Coronary artery (tissue), 2 donors: ENCODE measurements around the gene DTNB.

Experiments used
- DNase-seq: peaks from one replicate; pipeline ENCODE4 v3.0.0-alpha.2; 2017; ENCODE audit warnings: low spot score
- H3K27ac ChIP-seq, 2 donors: fragments of 200-600 bp; sonication (generic); one replicate each; pipeline ENCODE4 v1.5.1; 2016 to 2019
- H3K4me3 ChIP-seq: fragments of 200-600 bp; sonication (generic); 2 replicates; pipeline ENCODE4 v1.5.1; 2016; ENCODE audit warnings: mild to moderate bottlenecking, moderate library complexity
- CTCF ChIP-seq: fragments of 200-600 bp; sonication (generic); IDR thresholded peaks from one replicate; pipeline ENCODE4 v1.5.1; 2019; ENCODE audit warnings: antibody characterized with exemption

DTNB gene

GRCh38 chr2:25400576-25401216 lies 272.7 kb downstream of the DTNB start:
- no peak overlapping the region for H3K4me3 ChIP-seq
- no peak overlapping the region for H3K27ac ChIP-seq
- no peak for DNase-seq
- TF ChIP-seq CTCF: no peak

- no peak overlapping the region for H3K27ac ChIP-seq
- TF ChIP-seq CTCF: no peak
- DNase-seq: no peak
- H3K4me3 ChIP-seq: no peak overlapping the region
These were observed 273.2 kb downstream of the DTNB start for GRCh38 chr2:25400169-25400568.

- Histone ChIP-seq H3K27ac (no peak overlapping the region), H3K4me3 (no peak overlapping the region)
- no peak for TF ChIP-seq CTCF
- no peak for DNase-seq
These were observed 274.8 kb downstream of the DTNB start for GRCh38 chr2:25398534-25398933.

GRCh38 chr2:25397777-25398176 lies 275.6 kb downstream of the DTNB start:
- no peak for DNase-seq
- Histone ChIP-seq H3K4me3 (no peak overlapping the region), H3K27ac (no peak overlapping the region)
- TF ChIP-seq CTCF: no peak

- no peak overlapping the region for H3K27ac ChIP-seq
- H3K4me3 ChIP-seq: no peak overlapping the region
- no peak for TF ChIP-seq CTCF
- DNase-seq: no peak
These were observed 284.2 kb downstream of the DTNB start for GRCh38 chr2:25389161-25389560.

- no peak overlapping the region for H3K27ac ChIP-seq
- no peak overlapping the region for H3K4me3 ChIP-seq
- DNase-seq: no peak
- TF ChIP-seq CTCF: no peak
These were observed 284.9 kb downstream of the DTNB start for GRCh38 chr2:25388491-25388890.

- DNase-seq: no peak
- Histone ChIP-seq H3K27ac (no peak overlapping the region), H3K4me3 (no peak overlapping the region)
- TF ChIP-seq CTCF: no peak
These were observed 285.4 kb downstream of the DTNB start for GRCh38 chr2:25387876-25388449.
